Liver (tissue), 3 donors: Measurements from ENCODE around the gene PRR30.

Experiments used
- CTCF ChIP-seq: fragments of 150-350 bp; IDR thresholded peaks from 2 replicates; pipeline ENCODE4 v1.5.1; 2017; ENCODE audit warnings: improper control_type of control experiment, low read depth, low read length; ENCODE audit not compliant: missing input control
- RXRA ChIP-seq, 2 donors: IDR thresholded peaks; 2 replicates each; pipeline ENCODE4 v1.6.1; 2017 to 2018; ENCODE audit warnings: antibody characterized with exemption in 2 of 2, mild to moderate bottlenecking in 1 of 2
- TAF1 ChIP-seq: conservative IDR thresholded peaks from 2 replicates; pipeline ENCODE4 v1.6.1; 2016; ENCODE audit warnings: antibody characterized with exemption, mild to moderate bottlenecking
- donor health status: healthy.
- donor health status: healthy.

- TF ChIP-seq CTCF (no peak), TAF1 (no peak), RXRA (IDR thresholded peaks at IDR 0.05) (no peak)
Measured at GRCh38 chr2:27148801-27149439, 9.7 kb upstream of the PRR30 start, which contains the start of gene TCF23.
